Measurements from ENCODE around the gene CDKN2B-AS1. TPM values are rescaled to one million over a fixed set of nuclear protein-coding genes. Genes with fewer than 3 reads are reported as not detected.

CDKN2B-AS1 gene
- total RNA-seq, result 0.56 and 0.65 TPM in 2 replicates

GRCh38 chr9:21994556-21995005 is at the start of gene CDKN2B-AS1:
Gene CDKN2B-AS1 (plus strand): TSS chr9:21994791.

DNA sequence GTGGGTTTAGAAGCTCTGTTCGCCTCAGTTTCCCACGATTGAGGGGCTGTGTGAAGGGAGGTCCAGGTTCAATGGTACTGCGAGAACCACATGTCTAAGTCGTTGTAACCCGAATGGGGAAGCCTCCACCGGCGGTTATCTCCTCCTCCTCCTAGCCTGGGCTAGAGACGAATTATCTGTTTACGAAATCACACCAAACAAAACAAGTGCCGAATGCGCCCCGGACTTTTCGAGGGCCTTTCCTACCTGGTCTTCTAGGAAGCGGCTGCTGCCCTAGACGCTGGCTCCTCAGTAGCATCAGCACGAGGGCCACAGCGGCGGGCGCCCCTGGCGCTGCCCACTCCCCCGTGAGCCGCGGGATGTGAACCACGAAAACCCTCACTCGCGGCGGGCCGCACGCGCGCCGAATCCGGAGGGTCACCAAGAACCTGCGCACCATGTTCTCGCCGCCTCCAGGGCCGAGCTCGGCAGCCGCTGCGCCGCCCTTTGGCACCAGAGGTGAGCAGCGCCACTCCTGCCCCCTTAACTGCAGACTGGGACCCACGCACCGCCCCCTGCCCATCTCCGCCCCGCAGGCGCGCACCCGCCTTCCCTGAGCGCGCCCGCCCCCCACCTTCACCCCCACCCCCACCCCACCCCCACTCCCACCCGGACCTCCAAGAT is 567 bp upstream of the CDKN2B-AS1 start, which contains the start of gene CDKN2A:
Gene CDKN2A, minus strand, starts transcription at position 500 of the 663 bp plus-strand sequence.

DNA sequence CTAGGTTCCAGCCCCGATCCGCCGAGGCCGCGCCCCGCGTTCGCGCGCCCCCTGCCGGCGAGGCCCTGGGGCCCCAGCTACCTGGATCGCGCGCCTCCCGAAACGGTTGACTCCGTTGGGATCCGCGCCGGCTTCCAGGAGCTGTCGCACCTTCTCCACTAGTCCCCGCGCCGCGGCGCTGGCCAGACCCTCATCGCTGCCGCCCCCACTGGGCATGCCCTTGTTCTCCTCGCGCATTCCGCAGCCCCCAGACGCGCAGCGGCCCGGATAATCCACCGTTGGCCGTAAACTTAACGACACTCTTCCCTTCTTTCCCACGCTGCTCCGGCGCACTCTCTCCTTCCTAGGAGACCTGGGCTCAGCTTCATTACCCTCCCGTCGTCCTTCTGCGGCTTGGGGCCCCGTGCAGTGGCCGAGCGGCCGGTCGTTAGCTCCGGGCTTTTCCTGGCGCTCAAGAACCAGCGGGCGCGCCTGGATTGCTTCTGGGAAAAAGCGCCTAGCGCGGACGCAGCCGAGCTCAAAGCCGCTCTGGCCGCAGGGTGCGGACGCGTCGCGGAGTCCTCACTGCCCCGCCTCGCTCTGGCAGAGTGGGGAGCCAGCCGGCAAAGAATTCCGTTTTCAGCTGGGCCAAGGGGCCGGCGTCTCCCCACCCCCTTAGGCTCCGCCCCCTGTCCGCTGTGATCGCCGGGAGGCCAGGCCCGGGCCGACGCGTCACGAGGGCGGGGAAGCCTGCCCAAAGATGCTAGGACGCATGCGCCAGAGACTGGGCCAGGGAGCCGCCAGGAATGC is 14.3 kb downstream of the CDKN2B-AS1 start, which contains the start of gene CDKN2B:
Gene CDKN2B, minus strand, starts transcription at position 589 of the 789 bp plus-strand sequence. Its CDS starts 352 bp downstream, at position 237.

Other genes with a start within 250 kb of the CDKN2B-AS1 start
- 31.4 and 44.5 TPM in 2 replicates for gene MTAP, start 192.2 kb upstream of the CDKN2B-AS1 start, total RNA-seq
- 18.5 and 21.6 TPM in 2 replicates for gene CDKN2A, start 399 bp upstream of the CDKN2B-AS1 start, total RNA-seq
- 46.7 and 64.8 TPM in 2 replicates for gene CDKN2B, start 14.5 kb downstream of the CDKN2B-AS1 start, total RNA-seq

Data from airway epithelial cell (primary cell).